AG09319 (cell line): ENCODE measurements around the gene KPNA5.
"Not testable (repeated sequence)": the region's sequence is repeated elsewhere in the genome, so short reads cannot be mapped to it uniquely, and the experiment has no call there.

Experiments
- DNase-seq: peaks from one replicate; pipeline ENCODE4 v3.0.0-alpha.2; 2010; ENCODE audit warnings: low read depth; ENCODE audit errors: extremely low read depth
- CTCF ChIP-seq: IDR thresholded peaks from 2 replicates; pipeline ENCODE4 v1.5.1; 2011; ENCODE audit warnings: low read depth, mild to moderate bottlenecking, inconsistent platforms, low read length, moderate library complexity

The KPNA5 gene

GRCh38 chr6:116682334-116682712 is 1.3 kb downstream of the KPNA5 start:
- DNase-seq = no peak
- TF ChIP-seq CTCF = no peak

- DNase-seq = no peak
- TF ChIP-seq CTCF = no peak
Measured at GRCh38 chr6:116685437-116685993, 4.5 kb downstream of the KPNA5 start.

- DNase-seq = not testable (repeated sequence)
Measured at GRCh38 chr6:116686475-116687101, 5.6 kb downstream of the KPNA5 start.

- no peak for TF ChIP-seq CTCF
- no peak for DNase-seq
Measured at GRCh38 chr6:116691154-116691553, 10.1 kb downstream of the KPNA5 start.

GRCh38 chr6:116692873-116693272 is 11.9 kb downstream of the KPNA5 start:
- not testable (repeated sequence) for DNase-seq

- not testable (repeated sequence) for DNase-seq
Measured at GRCh38 chr6:116693275-116693674, 12.3 kb downstream of the KPNA5 start.

GRCh38 chr6:116695401-116695800 is 14.4 kb downstream of the KPNA5 start:
- TF ChIP-seq CTCF = no peak
- no peak for DNase-seq

- TF ChIP-seq CTCF = no peak
- no peak for DNase-seq
Measured at GRCh38 chr6:116697480-116697879, 16.5 kb downstream of the KPNA5 start.

GRCh38 chr6:116703888-116704287 is 22.9 kb downstream of the KPNA5 start:
- not testable (repeated sequence) for DNase-seq
